Daoy (cell line): Measurements from ENCODE around the gene SHPK. TPM values are rescaled to one million over a fixed set of nuclear protein-coding genes. Genes with fewer than 3 reads are reported as not detected.

Source experiments
- DNase-seq: peaks from one replicate; pipeline ENCODE4 v3.0.0-alpha.2; 2015; ENCODE audit warnings: low read depth
- total RNA-seq: library from RNA; depleted of rRNA; stranded (reverse); fragments of >200 nt; shearing (Covaris generic); gene quantifications from 2 replicates; pipeline ENCODE4 v1.2.3, GENCODE V29; 2014

The SHPK gene
- total RNA-seq, 1 experiment from 2014 or later = 19.5 TPM

- peak; percentile 19 for DNase-seq
Observed at GRCh38 chr17:3660311-3660891, 24.4 kb upstream of the SHPK start.

DNA sequence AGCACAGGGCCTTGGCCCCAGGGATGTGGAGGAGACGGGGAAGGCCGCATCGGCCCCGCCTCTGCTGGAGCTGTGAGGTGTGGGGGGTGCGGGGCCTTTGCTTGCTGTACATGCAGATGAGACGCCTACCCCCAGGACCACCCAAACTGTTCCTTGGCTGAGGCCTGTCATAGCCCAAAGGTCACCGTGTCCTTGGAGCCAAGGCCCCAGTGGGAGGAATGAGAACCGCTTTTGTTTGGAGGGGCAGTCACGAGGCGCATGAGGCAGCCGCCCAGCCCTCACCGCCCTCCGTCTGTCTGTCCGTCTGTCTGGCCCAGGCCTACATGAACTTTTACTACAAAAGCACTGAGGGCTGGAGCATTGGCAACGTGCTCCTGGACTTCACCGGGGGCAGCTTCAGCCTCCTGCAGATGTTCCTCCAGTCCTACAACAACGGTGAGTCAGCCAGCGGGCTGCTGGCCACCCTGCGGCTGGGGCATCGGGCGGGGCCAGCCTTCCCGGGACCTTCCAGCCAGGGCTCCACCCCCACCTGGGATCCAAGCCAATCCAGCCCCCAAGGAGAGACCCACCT lies 23.6 kb upstream of the SHPK start:
- DNase-seq = peak; percentile 94

GRCh38 chr17:3658784-3659449 lies 22.9 kb upstream of the SHPK start:
- no peak for DNase-seq

- no peak for DNase-seq
Observed at GRCh38 chr17:3657874-3658783, 22.1 kb upstream of the SHPK start.

- DNase-seq = no peak
Observed at GRCh38 chr17:3657588-3657869, 21.5 kb upstream of the SHPK start.

DNA sequence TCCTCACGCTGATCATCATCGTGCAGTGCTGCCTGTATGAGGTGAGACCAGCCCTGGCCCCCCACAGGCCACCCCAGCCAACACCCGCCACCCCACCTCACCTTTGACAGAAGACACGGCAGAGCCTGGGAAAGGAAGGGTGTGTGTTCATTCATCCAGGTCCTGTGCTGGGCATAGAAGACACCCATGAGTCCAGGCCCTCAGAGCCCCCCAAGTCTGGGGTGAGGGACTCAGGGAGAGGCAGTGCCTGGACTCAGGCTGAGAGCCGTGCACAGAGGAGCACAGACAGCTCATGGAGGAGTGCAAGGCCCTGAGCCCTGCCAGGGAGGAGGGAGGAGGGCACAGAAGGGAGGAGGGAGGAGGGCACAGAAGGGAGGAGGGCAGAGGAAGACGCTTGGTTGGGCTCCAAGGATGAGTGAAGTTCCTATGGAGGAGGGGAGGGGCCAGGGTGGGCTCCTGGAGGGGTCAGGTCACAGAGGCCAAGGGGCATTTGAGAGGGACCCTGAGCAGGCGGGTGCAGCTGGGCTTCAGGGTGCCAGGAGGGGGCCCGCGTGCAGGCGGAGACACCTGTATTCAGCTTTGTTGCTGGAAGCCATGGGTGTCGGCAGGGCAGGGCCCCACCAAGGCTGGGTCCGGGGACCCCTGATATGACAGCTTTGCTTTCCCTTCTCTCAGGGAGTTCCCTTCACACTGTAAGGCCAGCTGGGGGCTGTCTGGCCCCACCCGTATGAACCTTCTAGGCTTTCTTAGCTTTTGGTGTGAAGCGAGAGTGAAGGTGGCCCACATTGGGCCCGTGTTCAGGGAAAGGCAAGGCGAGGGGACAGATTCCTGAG lies 20.9 kb upstream of the SHPK start:
- DNase-seq = no peak

- DNase-seq = no peak
Observed at GRCh38 chr17:3656353-3656752, 20.3 kb upstream of the SHPK start.

DNA sequence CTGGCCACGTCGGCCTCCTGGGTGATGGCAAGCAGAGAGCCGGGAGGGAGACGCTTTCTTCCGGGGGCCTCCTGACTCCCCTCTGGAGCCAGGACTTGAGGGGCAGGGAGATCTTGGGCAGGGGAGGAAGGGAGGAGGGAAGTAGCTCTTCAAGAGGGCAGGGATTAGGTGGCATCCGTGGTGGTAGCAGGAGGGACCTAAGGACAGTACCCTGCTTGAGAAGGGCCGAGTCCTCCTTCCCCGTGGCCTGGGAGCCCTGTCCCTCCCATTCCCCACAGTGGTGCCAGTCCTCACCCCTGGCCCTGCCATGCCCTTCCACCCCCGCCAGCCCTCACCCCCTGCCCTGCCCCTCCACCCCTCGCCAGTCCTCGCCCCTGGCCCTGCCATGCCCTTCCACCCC lies 19.7 kb upstream of the SHPK start:
- no peak for DNase-seq

DNA sequence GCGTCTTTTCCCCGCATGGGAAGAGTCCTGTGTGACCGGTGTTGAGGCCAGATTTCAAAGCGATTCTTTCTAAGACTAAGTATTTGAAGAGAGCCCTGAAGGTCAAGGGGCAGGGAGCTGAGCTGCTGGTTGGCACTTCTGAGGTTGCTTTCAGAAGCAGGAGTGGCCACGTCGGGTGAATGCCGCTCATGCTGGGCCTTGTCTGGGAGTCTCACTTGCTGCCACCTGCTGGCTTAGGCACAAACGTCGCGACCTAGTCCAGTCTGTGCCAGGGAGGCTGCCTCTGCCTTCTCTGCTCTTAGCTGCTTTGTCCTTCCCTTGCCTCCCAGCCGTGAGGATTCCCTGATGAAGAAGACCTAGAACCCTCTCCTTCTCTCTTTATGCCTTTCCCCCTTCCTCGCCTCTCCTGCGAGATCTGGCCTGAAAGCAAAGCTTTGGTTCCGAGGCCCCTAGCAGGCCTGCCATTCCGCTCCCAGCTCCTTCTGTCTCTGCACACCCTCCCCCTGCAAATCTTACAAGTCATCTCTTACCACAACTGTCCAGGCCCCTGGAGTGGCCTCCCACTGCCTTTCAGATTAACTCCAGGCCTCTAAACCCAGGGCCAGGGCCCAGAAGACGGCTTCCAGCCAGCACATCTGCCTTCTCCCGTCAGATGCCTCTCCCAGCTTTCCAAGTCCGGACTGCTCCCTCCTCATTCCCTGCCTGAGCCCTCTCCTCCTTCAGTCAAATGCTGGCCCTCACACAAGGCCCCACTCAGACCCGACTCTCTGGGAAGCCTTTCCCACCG lies 11.9 kb upstream of the SHPK start:
- DNase-seq = peak; percentile 69

DNA sequence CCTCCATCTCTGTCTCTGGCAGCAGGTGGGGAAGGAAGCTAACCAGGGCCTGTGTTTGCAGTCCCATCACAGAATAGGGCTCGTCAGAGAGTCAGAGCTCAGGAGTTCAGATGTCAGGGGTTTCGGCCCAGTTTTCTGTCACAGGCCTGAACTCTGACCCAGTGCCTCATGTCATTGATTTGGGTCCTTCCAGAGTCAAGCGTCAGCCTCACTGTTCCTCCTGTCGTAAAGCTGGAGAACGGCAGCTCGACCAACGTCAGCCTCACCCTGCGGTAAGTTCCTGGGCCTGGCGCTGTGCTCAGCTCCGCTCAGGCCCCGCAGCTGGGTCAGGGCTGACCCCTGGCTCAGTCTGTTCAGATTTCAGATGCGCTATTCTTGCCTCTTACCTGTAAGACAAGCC lies 11.2 kb upstream of the SHPK start:
- DNase-seq = no peak

- DNase-seq = no peak
Observed at GRCh38 chr17:3645310-3645709, 9.3 kb upstream of the SHPK start.

DNA sequence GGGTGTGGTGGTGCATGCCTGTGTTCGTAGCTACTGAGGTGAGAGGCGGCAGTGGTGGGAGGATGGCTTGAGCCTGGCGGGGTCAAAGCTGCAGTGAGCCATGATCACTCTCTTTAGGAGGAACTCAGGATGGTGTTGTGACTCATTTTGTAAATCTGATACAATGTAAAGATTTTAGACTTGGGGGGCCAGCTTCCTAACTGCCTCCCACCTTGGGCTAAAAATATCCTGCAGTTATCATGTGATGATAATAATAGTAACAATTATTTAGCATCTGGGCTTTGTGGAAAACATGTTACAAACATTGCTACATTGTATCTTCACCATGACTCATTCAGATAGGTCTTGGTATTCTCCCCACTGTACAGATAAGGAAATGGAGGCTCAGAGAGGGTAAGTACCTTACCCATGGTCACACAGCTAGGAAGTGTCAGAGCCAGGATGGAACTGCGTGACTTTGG lies 7.9 kb upstream of the SHPK start:
- no peak for DNase-seq

DNA sequence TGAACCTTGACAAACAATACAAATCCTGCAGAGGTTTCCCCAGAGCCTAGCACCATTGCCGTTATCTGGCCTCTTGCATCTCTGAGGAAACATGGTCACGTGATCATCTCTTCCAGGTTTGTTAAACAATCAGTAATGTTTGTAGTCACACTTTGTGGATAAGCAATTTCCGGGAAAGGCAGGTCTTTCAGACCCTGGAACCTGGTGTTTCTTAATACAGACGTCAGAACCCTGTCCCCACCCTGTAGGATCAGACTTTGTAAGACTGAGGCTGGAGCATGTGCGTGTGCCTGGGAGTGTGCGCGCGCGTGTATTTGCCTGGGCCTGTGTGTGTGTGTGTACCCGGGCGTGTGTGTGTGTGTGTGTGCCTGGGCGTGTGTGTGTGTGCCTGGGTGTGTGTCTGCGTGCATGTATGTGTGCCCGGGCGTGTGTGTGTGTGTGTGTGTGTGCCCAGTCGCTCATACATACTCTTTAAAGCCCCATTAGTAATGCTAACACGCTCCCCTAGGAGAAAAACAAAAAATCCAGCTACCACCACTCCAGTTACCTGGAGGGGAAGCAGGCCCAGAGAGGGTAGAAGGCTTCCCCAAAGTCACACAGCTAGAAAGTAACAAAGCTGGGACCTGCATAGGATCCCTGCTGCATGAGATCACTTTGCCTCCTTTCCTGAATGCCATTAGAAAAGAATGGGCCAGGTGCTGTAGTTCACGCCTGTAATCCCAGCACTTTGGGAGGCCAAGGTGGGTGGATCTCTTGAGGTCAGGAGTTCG lies 5.9 kb upstream of the SHPK start:
- no peak for DNase-seq

DNA sequence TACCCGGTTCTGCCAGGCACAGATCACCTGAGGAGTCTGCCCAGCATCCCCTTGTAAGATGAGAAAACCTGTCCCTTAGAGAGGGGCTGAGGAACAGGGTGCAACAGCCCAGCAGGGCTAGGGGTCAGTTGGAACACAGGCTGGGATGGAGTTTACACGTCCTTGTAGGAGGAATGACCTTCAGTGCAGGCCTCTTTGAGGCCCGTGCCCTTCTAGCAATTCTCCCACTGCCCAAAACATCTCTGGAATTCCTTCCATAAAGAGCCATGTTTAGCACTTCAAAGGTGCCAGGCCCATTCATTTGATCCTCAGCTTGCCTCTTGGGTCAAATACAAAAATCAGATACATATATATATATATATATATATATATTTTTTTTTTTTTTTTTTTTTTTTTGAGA lies 5.0 kb upstream of the SHPK start:
- no peak for DNase-seq

DNA sequence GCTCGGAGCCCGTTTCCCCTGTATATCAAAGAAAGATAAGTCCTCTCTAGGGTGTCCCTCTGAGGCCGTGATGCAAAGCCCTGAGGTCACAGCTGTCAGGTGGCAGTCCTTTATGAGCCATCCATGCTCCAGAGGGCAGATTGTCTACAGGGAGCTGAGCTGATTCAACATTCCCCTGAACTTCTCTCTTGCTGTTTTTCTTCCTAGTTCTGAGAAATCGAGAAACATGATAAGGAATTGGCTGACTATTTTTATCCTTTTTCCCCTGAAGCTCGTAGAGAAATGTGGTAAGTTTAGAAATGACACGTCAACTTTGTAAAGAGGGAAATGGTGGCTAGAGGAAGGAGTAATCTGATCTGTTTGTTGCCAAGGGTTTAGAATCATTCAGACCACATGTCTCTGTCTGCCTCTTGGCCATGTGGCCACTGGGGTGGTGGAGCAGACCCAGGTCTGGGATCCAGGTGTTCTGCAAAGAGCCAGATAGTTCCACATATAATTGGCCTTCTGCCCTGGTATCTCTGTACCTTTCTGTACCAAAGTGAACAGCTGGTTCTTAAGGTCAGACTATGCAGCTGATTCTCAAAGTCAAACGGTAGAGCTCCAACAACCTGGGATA lies 4.0 kb upstream of the SHPK start:
- no peak for DNase-seq

DNA sequence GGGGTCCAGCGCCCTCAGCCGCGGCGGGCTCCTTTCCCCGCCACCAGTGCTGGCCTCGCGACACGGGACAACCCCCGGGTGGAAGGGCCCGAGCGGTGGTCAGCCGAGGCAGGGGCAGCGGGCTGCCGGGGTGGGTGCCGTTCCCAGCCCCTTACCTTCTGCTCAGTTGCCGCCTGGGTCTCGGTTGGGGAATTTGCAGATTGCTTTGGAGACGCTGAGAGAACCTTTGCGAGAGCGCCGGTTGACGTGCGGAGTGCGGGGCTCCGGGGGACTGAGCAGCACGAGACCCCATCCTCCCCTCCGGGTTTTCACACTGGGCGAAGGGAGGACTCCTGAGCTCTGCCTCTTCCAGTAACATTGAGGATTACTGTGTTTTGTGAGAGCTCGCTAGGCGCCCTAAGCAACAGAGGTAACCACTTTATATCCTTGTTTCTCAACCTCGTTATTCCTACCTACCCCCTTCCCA lies 891 bp upstream of the SHPK start:
- no peak for DNase-seq

DNA sequence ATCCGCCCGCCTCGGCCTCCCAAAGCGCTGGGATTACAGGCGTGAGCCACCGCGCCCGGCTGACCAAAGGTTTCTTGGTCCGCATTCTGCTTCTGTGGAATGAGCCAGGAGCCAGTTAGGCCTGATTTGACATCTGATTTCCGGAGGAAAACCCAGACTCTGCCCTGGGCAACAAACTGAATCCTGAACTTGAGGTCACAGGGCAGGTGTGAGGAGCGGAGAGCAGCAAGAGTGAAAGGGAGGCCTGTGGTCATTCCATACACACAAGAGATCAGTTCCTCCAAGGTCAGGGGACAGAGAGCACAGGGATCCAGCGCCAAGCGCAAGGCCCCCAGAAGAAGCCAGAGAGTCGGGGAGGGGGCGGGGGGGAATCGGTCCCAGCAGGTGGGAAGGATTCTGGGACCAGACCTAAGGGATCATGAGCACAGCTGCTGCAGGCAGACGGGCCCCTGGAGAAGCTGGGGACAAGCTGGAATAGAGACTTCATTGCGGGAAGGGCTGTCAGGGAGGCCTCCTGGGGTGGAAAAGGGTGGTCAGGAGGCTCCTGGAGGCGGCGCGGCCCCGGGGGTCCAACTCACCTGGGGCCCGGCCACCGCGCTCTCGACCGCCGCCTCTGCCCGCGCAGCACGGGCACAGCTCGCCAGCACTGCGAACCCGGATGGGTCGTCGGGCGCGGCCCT lies 436 bp downstream of the SHPK start:
- DNase-seq = no peak

- no peak for DNase-seq
Observed at GRCh38 chr17:3632287-3632686, 3.8 kb downstream of the SHPK start.

DNA sequence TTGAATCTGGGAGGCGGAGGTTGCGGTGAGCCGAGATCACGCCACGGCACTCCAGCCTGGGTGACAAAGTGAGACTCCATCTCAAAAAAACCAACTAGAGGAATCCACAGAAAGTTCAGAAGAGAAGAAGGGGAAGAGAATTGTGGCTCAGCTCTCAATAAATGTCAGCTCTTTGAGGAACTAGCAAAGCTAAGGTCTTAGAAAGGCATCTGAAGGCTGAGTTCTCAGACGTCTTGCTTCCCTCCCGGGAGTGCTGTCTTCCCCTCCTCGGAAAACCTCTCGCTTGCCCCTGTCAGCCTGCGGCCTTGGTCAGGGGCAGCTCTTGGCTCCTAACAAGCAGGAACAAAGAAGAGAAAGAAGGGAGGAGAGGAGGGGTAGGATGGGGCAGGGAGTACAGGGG lies 5.3 kb downstream of the SHPK start:
- no peak for DNase-seq
